HepG2 (cell line): ENCODE data around the gene RBM25. TPM values are rescaled to one million over a fixed set of nuclear protein-coding genes. Genes with fewer than 3 reads are reported as not detected.

Source experiments
- ARHGAP35 ChIP-seq: sonication (generic); formaldehyde crosslinking; IDR thresholded peaks from 2 replicates; pipeline ENCODE4 v1.9.0; 2022; ENCODE audit warnings: mild to moderate bottlenecking, inconsistent platforms, moderate library complexity, missing genetic modification reagents, borderline replicate concordance
- ARID2 ChIP-seq: sonication (generic); formaldehyde crosslinking; IDR thresholded peaks from 2 replicates; pipeline ENCODE4 v1.8.1; 2022; ENCODE audit warnings: mild to moderate bottlenecking, missing genetic modification reagents, borderline replicate concordance
- CREB1 ChIP-seq, 2 experiments: fragments of 450-650 bp in 1 of 2; IDR thresholded peaks; 2 replicates each; pipeline ENCODE4 v1.6.1; 2016 to 2017; ENCODE audit warnings: control low read depth in 1 of 2, mild to moderate bottlenecking in 1 of 2, missing compliant biosample characterization in 1 of 2, missing genetic modification characterization in 1 of 2
- GTF3A ChIP-seq: sonication (generic); formaldehyde crosslinking; conservative IDR thresholded peaks from 2 replicates; pipeline ENCODE4 v1.4.0; 2020; ENCODE audit warnings: mild to moderate bottlenecking, missing genetic modification reagents
- KLF9 ChIP-seq: IDR thresholded peaks from 2 replicates; pipeline ENCODE4 v1.6.1; 2016; ENCODE audit warnings: low read depth
- NFE2 ChIP-seq: sonication (generic); formaldehyde crosslinking; IDR thresholded peaks from 2 replicates; pipeline ENCODE4 v1.4.0; 2020; ENCODE audit warnings: missing genetic modification reagents
- NRL ChIP-seq: sonication (generic); formaldehyde crosslinking; IDR thresholded peaks from 2 replicates; pipeline ENCODE4 v1.5.0; 2020; ENCODE audit warnings: missing genetic modification reagents, mild to moderate bottlenecking, moderate library complexity, borderline replicate concordance
- RNF2 ChIP-seq: fragments of 450-650 bp; conservative IDR thresholded peaks from 2 replicates; pipeline ENCODE4 v1.6.1; 2016; ENCODE audit warnings: low read depth
- SALL2 ChIP-seq: sonication (generic); formaldehyde crosslinking; IDR thresholded peaks from 2 replicates; pipeline ENCODE4 v1.8.1; 2023; ENCODE audit warnings: mild to moderate bottlenecking, missing genetic modification reagents, inconsistent platforms
- SMYD3 ChIP-seq: sonication (generic); formaldehyde crosslinking; IDR thresholded peaks from 2 replicates; pipeline ENCODE4 v1.8.1; 2023; ENCODE audit warnings: mild to moderate bottlenecking, missing genetic modification reagents
- TCF7L2 ChIP-seq: IDR thresholded peaks from 2 replicates; pipeline ENCODE4 v1.6.1; 2011; ENCODE audit warnings: mild to moderate bottlenecking, low read depth, low read length, moderate library complexity
- THAP7 ChIP-seq: sonication (generic); formaldehyde crosslinking; IDR thresholded peaks from 2 replicates; pipeline ENCODE4 v1.8.1; 2023; ENCODE audit warnings: mild to moderate bottlenecking, missing genetic modification reagents
- ZHX1 ChIP-seq: sonication (generic); formaldehyde crosslinking; IDR thresholded peaks from 2 replicates; pipeline ENCODE4 v1.8.1; 2022; ENCODE audit warnings: low read depth, mild to moderate bottlenecking, missing genetic modification reagents
- ZNF260 ChIP-seq: sonication (generic); formaldehyde crosslinking; IDR thresholded peaks from 2 replicates; pipeline ENCODE4 v1.4.0; 2020; ENCODE audit warnings: missing genetic modification reagents, low read depth, mild to moderate bottlenecking, borderline replicate concordance
- ZNF280B ChIP-seq: sonication (generic); formaldehyde crosslinking; IDR thresholded peaks from 2 replicates; pipeline ENCODE4 v1.5.0; 2020; ENCODE audit warnings: missing genetic modification reagents, mild to moderate bottlenecking, borderline replicate concordance
- ZNF598 ChIP-seq: sonication (generic); formaldehyde crosslinking; IDR thresholded peaks from 2 replicates; pipeline ENCODE4 v1.5.1; 2020; ENCODE audit warnings: mild to moderate bottlenecking, missing genetic modification reagents, borderline replicate concordance
- ZSCAN31 ChIP-seq: sonication (generic); formaldehyde crosslinking; IDR thresholded peaks from 2 replicates; pipeline ENCODE4 v1.5.0; 2020; ENCODE audit warnings: low read depth, mild to moderate bottlenecking, missing genetic modification reagents
- polyA plus RNA-seq, 8 experiments: library from polyadenylated mRNA; depleted of rRNA in 3 of 8; stranded (reverse) in 7 of 8; unstranded in 1 of 8; fragments of >200 nt; fragmentation: Illumina TruSeq in 4 of 8; extraction: Trizol in 4 of 8; gene quantifications; 2 replicates each; pipeline versions ENCODE4 v1.2.1 to v1.2.3, GENCODE V29; 2011 to 2016; ENCODE audit warnings: low read depth in 4 of 8, missing spikeins in 1 of 8, mixed read lengths in 1 of 8; ENCODE audit not compliant: insufficient read depth in 1 of 8
- total RNA-seq, 5 experiments: library from RNA; depleted of rRNA; stranded (reverse); fragments of >200 nt; fragmentation: Illumina TruSeq; extraction: Trizol; gene quantifications; 2 replicates each; pipeline ENCODE4 v1.2.3, GENCODE V29; 2016; ENCODE audit warnings: low read depth in 1 of 5
- TF ChIP-seq, protein P1 (sequence below), 2 experiments: sonication (generic) in 1 of 2; formaldehyde crosslinking in 1 of 2; IDR thresholded peaks; 2 replicates each; pipeline versions ENCODE4 v1.4.0 to v1.6.1; 2018 to 2020; ENCODE audit warnings: missing genetic modification reagents in 2 of 2, borderline replicate concordance in 1 of 2, low read depth in 1 of 2, mild to moderate bottlenecking in 1 of 2, missing biosample characterization in 1 of 2
- TF ChIP-seq, protein P2 (sequence below): sonication (generic); formaldehyde crosslinking; conservative IDR thresholded peaks from 2 replicates; pipeline ENCODE4 v1.8.0; 2022; ENCODE audit warnings: low read depth, missing genetic modification reagents

The RBM25 gene
- total and polyA plus RNA-seq, 2 of the 13 experiments (the other 11 are each of a cell fraction or from before 2014, with no cell fraction given) = 34.1 to 65.9 TPM

DNA sequence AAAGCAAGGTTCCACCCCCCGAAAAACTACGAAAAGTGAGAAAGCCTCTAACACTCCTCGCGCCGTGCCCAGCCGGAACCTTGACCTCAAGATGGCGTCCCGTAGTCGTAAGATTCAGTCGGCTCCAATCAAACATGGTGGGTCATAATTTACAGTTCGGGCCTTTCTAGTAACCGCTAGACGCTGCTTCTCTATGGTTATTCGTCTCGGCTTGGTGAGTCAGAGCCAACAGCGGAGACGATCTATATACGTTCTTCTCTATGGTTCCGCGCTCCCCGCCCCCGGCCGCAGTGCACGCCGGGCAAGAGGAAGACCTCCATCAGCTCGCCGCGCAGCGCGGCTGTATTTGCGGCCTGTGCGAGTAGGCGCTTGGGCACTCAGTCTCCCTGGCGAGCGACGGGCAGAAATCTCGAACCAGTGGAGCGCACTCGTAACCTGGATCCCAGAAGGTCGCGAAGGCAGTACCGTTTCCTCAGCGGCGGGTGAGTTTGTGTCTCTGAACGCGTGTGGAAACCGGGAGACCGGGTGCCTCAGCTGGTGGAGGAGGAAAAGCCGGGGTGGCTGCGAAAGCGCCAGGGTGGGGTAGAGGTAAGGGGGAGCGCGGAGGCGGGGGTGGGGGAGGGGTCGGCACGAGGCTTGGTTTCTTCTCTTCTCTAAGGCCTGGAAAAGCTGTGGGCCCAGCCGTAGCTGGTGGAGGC is at the start of gene RBM25 (continued):
- TF ChIP-seq ZSCAN31 (CRISPR knock-in tag) (peak; percentile 83; the same call in 1 of the 2 replicates), SMYD3 (CRISPR knock-in tag) (no peak), ARHGAP35 (CRISPR knock-in tag) (peak; percentile 73; the same call in 1 of the 2 replicates), GTF3A (CRISPR knock-in tag) (no peak), CREB1 (IDR thresholded peaks at IDR 0.05) (peak; percentile 74), CREB1 (CRISPR knock-in tag; IDR thresholded peaks at IDR 0.05) (peak; percentile 72), ZHX1 (CRISPR knock-in tag) (peak; percentile 98), NRL (CRISPR knock-in tag) (peak; percentile 98), ARID2 (CRISPR knock-in tag) (no peak), THAP7 (CRISPR knock-in tag) (peak; percentile 23; the same call in 1 of the 2 replicates), SALL2 (no peak), RNF2 (no peak), ZNF598 (no peak; the same call in 1 of the 2 replicates), KLF9 (CRISPR knock-in tag) (0 out of 2 replicates have a peak, but pooled peaks have one; percentile 86), TCF7L2 (no peak), ZNF260 (no peak), NFE2 (CRISPR knock-in tag) (no peak), ZNF280B (CRISPR knock-in tag) (peak; percentile 45; the same call in 1 of the 2 replicates)
- TF ChIP-seq, protein P1, sequence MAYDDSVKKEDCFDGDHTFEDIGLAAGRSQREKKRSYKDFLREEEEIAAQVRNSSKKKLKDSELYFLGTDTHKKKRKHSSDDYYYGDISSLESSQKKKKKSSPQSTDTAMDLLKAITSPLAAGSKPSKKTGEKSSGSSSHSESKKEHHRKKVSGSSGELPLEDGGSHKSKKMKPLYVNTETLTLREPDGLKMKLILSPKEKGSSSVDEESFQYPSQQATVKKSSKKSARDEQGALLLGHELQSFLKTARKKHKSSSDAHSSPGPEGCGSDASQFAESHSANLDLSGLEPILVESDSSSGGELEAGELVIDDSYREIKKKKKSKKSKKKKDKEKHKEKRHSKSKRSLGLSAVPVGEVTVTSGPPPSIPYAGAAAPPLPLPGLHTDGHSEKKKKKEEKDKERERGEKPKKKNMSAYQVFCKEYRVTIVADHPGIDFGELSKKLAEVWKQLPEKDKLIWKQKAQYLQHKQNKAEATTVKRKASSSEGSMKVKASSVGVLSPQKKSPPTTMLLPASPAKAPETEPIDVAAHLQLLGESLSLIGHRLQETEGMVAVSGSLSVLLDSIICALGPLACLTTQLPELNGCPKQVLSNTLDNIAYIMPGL (CRISPR knock-in tag; IDR thresholded peaks at IDR 0.05; ENCODE audit: borderline replicate concordance in 1 of 2, low read depth in 1 of 2) = peak; percentile 56 to 88
- TF ChIP-seq, protein P2, sequence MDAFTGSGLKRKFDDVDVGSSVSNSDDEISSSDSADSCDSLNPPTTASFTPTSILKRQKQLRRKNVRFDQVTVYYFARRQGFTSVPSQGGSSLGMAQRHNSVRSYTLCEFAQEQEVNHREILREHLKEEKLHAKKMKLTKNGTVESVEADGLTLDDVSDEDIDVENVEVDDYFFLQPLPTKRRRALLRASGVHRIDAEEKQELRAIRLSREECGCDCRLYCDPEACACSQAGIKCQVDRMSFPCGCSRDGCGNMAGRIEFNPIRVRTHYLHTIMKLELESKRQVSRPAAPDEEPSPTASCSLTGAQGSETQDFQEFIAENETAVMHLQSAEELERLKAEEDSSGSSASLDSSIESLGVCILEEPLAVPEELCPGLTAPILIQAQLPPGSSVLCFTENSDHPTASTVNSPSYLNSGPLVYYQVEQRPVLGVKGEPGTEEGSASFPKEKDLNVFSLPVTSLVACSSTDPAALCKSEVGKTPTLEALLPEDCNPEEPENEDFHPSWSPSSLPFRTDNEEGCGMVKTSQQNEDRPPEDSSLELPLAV (CRISPR knock-in tag) = no peak
